K562 (cell line): ENCODE data around the gene CBX2. TPM values are rescaled to one million over a fixed set of nuclear protein-coding genes. Genes with fewer than 3 reads are reported as not detected.

ENCODE experiments used
- MIER1 ChIP-seq: fragments of 450-650 bp; IDR thresholded peaks from 2 replicates; pipeline ENCODE4 v1.6.1; 2016; ENCODE audit warnings: antibody characterized with exemption, mild to moderate bottlenecking, low read depth
- NCOA6 ChIP-seq: fragments of 450-650 bp; IDR thresholded peaks from 2 replicates; pipeline ENCODE4 v1.6.1; 2017; ENCODE audit warnings: mild to moderate bottlenecking
- SMAD4 ChIP-seq: fragments of 250-450 bp; sonication (Bioruptor Pico); conservative IDR thresholded peaks from 2 replicates; pipeline ENCODE4 v1.8.0; 2021; ENCODE audit warnings: inconsistent platforms, mild to moderate bottlenecking, moderate library complexity
- TRIM25 ChIP-seq: fragments of 450-650 bp; IDR thresholded peaks from 2 replicates; pipeline ENCODE4 v1.7.0; 2016; ENCODE audit warnings: borderline replicate concordance
- ZC3H11A ChIP-seq: IDR thresholded peaks from 2 replicates; pipeline ENCODE4 v1.6.1; 2012; ENCODE audit warnings: low read depth, low read length, improper control_type of control experiment
- polyA plus RNA-seq, 8 experiments: library from polyadenylated mRNA; depleted of rRNA in 4 of 8; stranded (reverse) in 5 of 8; unstranded in 3 of 8; fragments of >200 nt; fragmentation: Nextera tagmentation in 2 of 8; fragmentation: Illumina TruSeq in 1 of 8; extraction: Ambion mirVana in 2 of 8; extraction: Trizol in 1 of 8; gene quantifications; 2 replicates each; pipeline versions ENCODE4 v1.2.1 to v1.2.3, GENCODE V29; 2011 to 2014; ENCODE audit warnings: inconsistent platforms in 1 of 8, missing spikeins in 1 of 8
- total RNA-seq, 7 experiments: library from RNA; depleted of rRNA in 6 of 7; stranded (reverse); fragments of >200 nt in 6 of 7; fragmentation: Illumina TruSeq in 2 of 7; extraction: Trizol in 2 of 7; gene quantifications; 2 replicates each; pipeline versions ENCODE4 v1.2.1 to v1.2.3, GENCODE V29; 2011 to 2021; ENCODE audit warnings: low replicate concordance in 1 of 7
- TF ChIP-seq, protein P1 (sequence below): fragments of 200-800 bp; sonication (Bioruptor generic); IDR thresholded peaks from 2 replicates; pipeline ENCODE4 v1.6.1; 2017; ENCODE audit warnings: missing genetic modification characterization, missing compliant biosample characterization

The CBX2 gene
- total and polyA plus RNA-seq, 9 of the 15 experiments (the other 6 are each of a cell fraction or from before 2014, with no cell fraction given) = 0.66 to 26.9 (median 13.9) TPM

- TF ChIP-seq, protein P1, sequence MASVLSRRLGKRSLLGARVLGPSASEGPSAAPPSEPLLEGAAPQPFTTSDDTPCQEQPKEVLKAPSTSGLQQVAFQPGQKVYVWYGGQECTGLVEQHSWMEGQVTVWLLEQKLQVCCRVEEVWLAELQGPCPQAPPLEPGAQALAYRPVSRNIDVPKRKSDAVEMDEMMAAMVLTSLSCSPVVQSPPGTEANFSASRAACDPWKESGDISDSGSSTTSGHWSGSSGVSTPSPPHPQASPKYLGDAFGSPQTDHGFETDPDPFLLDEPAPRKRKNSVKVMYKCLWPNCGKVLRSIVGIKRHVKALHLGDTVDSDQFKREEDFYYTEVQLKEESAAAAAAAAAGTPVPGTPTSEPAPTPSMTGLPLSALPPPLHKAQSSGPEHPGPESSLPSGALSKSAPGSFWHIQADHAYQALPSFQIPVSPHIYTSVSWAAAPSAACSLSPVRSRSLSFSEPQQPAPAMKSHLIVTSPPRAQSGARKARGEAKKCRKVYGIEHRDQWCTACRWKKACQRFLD (CRISPR knock-in tag) = peak; percentile 62; the same call in 1 of the 2 replicates
- TF ChIP-seq SMAD4 (CRISPR knock-in tag) (peak; percentile 39), NCOA6 (peak; percentile 59; the same call in 1 of the 2 replicates), ZC3H11A (no peak), MIER1 (no peak), TRIM25 (peak; percentile 60; the same call in 1 of the 2 replicates)
Measured at GRCh38 chr17:79777120-79777893, 641 bp upstream of the CBX2 start (continued).
